GM23338 (cell line): ENCODE results near the gene UBE2A.

ENCODE experiments used
- CREB1 ChIP-seq: fragments of 250-450 bp; sonication (Bioruptor Pico); IDR thresholded peaks from 2 replicates; pipeline ENCODE4 v1.5.0; 2020; ENCODE audit warnings: low read depth, mild to moderate bottlenecking, moderate library complexity
- EZH2 ChIP-seq: fragments of 200-600 bp; sonication (generic); IDR thresholded peaks from one replicate; pipeline ENCODE4 v1.8.0; 2017; ENCODE audit warnings: antibody characterized with exemption, mild to moderate bottlenecking, low read depth; ENCODE audit not compliant: unreplicated experiment
- EZH2phosphoT487 ChIP-seq: fragments of 200-600 bp; sonication (generic); IDR thresholded peaks from one replicate; pipeline ENCODE4 v1.8.1; 2018; ENCODE audit warnings: antibody characterized with exemption; ENCODE audit not compliant: unreplicated experiment
- JUNB ChIP-seq: IDR thresholded peaks from one replicate; pipeline ENCODE4 v1.6.1; 2016; ENCODE audit warnings: antibody characterized with exemption; ENCODE audit not compliant: unreplicated experiment
- NANOG ChIP-seq: IDR thresholded peaks from 2 replicates; pipeline ENCODE4 v1.6.1; 2016; ENCODE audit warnings: antibody characterized with exemption, borderline replicate concordance
- POLR2AphosphoS5 ChIP-seq: IDR thresholded peaks from 2 replicates; pipeline ENCODE4 v1.6.1; 2016; ENCODE audit warnings: antibody characterized with exemption, low read depth
- STAT1 ChIP-seq: IDR thresholded peaks from one replicate; pipeline ENCODE4 v1.6.1; 2016; ENCODE audit warnings: antibody characterized with exemption; ENCODE audit not compliant: unreplicated experiment
- ZNF114 ChIP-seq: fragments of 250-450 bp; sonication (Bioruptor Pico); IDR thresholded peaks from 2 replicates; pipeline ENCODE4 v1.5.0; 2020; ENCODE audit warnings: mild to moderate bottlenecking, moderate library complexity
- ZNF331 ChIP-seq: fragments of 250-450 bp; sonication (Bioruptor Pico); IDR thresholded peaks from 2 replicates; pipeline ENCODE4 v1.5.0; 2020; ENCODE audit warnings: low read depth, mild to moderate bottlenecking, moderate library complexity
- TF ChIP-seq, protein P1 (sequence below): IDR thresholded peaks from 2 replicates; pipeline ENCODE4 v1.6.1; 2016; ENCODE audit warnings: antibody characterized with exemption
- TF ChIP-seq, protein P2 (sequence below), 2 experiments: fragments of 200-600 bp in 1 of 2; sonication (generic) in 1 of 2; conservative IDR thresholded peaks; 2 replicates each; pipeline versions ENCODE4 v1.5.1 to v1.6.1; 2016 to 2017; ENCODE audit warnings: antibody characterized with exemption in 2 of 2, low read depth in 2 of 2, mild to moderate bottlenecking in 2 of 2, moderate library complexity in 1 of 2
- TF ChIP-seq, protein P3 (sequence below): IDR thresholded peaks from one replicate; pipeline ENCODE4 v1.6.1; 2018; ENCODE audit warnings: antibody characterized with exemption; ENCODE audit not compliant: unreplicated experiment
- TF ChIP-seq, protein P4 (sequence below): fragments of 250-450 bp; sonication (Bioruptor Pico); IDR thresholded peaks from 2 replicates; pipeline ENCODE4 v1.5.0; 2020; ENCODE audit warnings: mild to moderate bottlenecking, moderate library complexity

DNA sequence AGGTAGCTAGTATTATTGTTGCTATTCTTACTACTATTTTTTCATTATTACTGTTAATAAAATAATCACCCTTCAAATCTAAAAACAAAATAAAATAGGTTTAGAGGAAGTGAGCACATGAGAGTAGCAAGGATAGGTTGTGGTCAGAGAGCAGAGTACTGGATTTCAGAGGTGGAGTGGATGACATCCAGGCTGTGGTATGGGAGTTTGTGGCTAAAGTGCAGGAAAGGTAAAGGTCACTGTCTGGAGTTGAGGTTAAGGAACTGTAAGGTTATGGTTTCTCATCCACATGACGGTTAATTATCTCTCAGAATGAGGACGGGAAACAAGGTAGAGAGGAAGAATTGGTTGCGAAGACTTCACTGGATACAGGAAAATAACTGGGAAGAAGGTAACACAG, 36.9 kb upstream of the UBE2A start:
- TF ChIP-seq, protein P1, sequence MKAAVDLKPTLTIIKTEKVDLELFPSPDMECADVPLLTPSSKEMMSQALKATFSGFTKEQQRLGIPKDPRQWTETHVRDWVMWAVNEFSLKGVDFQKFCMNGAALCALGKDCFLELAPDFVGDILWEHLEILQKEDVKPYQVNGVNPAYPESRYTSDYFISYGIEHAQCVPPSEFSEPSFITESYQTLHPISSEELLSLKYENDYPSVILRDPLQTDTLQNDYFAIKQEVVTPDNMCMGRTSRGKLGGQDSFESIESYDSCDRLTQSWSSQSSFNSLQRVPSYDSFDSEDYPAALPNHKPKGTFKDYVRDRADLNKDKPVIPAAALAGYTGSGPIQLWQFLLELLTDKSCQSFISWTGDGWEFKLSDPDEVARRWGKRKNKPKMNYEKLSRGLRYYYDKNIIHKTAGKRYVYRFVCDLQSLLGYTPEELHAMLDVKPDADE: no peak
- TF ChIP-seq, protein P2, sequence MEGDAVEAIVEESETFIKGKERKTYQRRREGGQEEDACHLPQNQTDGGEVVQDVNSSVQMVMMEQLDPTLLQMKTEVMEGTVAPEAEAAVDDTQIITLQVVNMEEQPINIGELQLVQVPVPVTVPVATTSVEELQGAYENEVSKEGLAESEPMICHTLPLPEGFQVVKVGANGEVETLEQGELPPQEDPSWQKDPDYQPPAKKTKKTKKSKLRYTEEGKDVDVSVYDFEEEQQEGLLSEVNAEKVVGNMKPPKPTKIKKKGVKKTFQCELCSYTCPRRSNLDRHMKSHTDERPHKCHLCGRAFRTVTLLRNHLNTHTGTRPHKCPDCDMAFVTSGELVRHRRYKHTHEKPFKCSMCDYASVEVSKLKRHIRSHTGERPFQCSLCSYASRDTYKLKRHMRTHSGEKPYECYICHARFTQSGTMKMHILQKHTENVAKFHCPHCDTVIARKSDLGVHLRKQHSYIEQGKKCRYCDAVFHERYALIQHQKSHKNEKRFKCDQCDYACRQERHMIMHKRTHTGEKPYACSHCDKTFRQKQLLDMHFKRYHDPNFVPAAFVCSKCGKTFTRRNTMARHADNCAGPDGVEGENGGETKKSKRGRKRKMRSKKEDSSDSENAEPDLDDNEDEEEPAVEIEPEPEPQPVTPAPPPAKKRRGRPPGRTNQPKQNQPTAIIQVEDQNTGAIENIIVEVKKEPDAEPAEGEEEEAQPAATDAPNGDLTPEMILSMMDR (conservative IDR thresholded peaks at IDR 0.05; ENCODE audit: low read depth in 2 of 2): no peak
- TF ChIP-seq EZH2 (no peak), JUNB (no peak), ZNF114 (no peak), POLR2AphosphoS5 (no peak), EZH2phosphoT487 (no peak), CREB1 (no peak), STAT1 (no peak), NANOG (no peak), ZNF331 (CRISPR knock-in tag) (no peak)
- TF ChIP-seq, protein P3, sequence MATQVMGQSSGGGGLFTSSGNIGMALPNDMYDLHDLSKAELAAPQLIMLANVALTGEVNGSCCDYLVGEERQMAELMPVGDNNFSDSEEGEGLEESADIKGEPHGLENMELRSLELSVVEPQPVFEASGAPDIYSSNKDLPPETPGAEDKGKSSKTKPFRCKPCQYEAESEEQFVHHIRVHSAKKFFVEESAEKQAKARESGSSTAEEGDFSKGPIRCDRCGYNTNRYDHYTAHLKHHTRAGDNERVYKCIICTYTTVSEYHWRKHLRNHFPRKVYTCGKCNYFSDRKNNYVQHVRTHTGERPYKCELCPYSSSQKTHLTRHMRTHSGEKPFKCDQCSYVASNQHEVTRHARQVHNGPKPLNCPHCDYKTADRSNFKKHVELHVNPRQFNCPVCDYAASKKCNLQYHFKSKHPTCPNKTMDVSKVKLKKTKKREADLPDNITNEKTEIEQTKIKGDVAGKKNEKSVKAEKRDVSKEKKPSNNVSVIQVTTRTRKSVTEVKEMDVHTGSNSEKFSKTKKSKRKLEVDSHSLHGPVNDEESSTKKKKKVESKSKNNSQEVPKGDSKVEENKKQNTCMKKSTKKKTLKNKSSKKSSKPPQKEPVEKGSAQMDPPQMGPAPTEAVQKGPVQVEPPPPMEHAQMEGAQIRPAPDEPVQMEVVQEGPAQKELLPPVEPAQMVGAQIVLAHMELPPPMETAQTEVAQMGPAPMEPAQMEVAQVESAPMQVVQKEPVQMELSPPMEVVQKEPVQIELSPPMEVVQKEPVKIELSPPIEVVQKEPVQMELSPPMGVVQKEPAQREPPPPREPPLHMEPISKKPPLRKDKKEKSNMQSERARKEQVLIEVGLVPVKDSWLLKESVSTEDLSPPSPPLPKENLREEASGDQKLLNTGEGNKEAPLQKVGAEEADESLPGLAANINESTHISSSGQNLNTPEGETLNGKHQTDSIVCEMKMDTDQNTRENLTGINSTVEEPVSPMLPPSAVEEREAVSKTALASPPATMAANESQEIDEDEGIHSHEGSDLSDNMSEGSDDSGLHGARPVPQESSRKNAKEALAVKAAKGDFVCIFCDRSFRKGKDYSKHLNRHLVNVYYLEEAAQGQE: no peak
- TF ChIP-seq, protein P4, sequence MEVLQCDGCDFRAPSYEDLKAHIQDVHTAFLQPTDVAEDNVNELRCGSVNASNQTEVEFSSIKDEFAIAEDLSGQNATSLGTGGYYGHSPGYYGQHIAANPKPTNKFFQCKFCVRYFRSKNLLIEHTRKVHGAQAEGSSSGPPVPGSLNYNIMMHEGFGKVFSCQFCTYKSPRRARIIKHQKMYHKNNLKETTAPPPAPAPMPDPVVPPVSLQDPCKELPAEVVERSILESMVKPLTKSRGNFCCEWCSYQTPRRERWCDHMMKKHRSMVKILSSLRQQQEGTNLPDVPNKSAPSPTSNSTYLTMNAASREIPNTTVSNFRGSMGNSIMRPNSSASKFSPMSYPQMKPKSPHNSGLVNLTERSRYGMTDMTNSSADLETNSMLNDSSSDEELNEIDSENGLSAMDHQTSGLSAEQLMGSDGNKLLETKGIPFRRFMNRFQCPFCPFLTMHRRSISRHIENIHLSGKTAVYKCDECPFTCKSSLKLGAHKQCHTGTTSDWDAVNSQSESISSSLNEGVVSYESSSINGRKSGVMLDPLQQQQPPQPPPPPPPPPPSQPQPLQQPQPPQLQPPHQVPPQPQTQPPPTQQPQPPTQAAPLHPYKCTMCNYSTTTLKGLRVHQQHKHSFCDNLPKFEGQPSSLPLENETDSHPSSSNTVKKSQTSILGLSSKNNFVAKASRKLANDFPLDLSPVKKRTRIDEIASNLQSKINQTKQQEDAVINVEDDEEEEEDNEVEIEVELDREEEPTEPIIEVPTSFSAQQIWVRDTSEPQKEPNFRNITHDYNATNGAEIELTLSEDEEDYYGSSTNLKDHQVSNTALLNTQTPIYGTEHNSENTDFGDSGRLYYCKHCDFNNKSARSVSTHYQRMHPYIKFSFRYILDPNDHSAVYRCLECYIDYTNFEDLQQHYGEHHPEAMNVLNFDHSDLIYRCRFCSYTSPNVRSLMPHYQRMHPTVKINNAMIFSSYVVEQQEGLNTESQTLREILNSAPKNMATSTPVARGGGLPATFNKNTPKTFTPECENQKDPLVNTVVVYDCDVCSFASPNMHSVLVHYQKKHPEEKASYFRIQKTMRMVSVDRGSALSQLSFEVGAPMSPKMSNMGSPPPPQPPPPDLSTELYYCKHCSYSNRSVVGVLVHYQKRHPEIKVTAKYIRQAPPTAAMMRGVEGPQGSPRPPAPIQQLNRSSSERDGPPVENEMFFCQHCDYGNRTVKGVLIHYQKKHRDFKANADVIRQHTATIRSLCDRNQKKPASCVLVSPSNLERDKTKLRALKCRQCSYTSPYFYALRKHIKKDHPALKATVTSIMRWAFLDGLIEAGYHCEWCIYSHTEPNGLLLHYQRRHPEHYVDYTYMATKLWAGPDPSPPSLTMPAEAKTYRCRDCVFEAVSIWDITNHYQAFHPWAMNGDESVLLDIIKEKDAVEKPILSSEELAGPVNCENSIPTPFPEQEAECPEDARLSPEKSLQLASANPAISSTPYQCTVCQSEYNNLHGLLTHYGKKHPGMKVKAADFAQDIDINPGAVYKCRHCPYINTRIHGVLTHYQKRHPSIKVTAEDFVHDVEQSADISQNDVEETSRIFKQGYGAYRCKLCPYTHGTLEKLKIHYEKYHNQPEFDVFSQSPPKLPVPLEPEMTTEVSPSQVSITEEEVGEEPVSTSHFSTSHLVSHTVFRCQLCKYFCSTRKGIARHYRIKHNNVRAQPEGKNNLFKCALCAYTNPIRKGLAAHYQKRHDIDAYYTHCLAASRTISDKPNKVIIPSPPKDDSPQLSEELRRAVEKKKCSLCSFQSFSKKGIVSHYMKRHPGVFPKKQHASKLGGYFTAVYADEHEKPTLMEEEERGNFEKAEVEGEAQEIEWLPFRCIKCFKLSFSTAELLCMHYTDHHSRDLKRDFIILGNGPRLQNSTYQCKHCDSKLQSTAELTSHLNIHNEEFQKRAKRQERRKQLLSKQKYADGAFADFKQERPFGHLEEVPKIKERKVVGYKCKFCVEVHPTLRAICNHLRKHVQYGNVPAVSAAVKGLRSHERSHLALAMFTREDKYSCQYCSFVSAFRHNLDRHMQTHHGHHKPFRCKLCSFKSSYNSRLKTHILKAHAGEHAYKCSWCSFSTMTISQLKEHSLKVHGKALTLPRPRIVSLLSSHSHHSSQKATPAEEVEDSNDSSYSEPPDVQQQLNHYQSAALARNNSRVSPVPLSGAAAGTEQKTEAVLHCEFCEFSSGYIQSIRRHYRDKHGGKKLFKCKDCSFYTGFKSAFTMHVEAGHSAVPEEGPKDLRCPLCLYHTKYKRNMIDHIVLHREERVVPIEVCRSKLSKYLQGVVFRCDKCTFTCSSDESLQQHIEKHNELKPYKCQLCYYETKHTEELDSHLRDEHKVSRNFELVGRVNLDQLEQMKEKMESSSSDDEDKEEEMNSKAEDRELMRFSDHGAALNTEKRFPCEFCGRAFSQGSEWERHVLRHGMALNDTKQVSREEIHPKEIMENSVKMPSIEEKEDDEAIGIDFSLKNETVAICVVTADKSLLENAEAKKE (CRISPR knock-in tag): no peak
